Panc1 (cell line): ENCODE results near the gene MYH11. TPM values are rescaled to one million over a fixed set of nuclear protein-coding genes. Genes with fewer than 3 reads are reported as not detected.
"Not testable (repeated sequence)": the region's sequence is repeated elsewhere in the genome, so short reads cannot be mapped to it uniquely, and the experiment has no call there.

Source experiments
- ATAC-seq: fragments of 200-7000 bp; cut with Tn5 transposase; 2 replicates; pipeline ENCODE4 v1.9.1; 2020; ENCODE audit warnings: mild to moderate bottlenecking, moderate library complexity
- BruUV-seq: library from RNA; stranded (reverse); fragments of 400-500 nt; replicated peaks from 2 replicates; lab custom pipeline; 2021; lab: Mats Ljungman, UMichigan
- CTCF ChIA-PET: fragments of 300-600 bp; sonication (Branson Sonifier 250); formaldehyde crosslinking; loops from one replicate; lab custom pipeline; 2022; ENCODE audit warnings: antibody characterized with exemption; lab: Charles Lee
- POLR2A ChIA-PET: fragments of 300-600 bp; sonication (Branson Sonifier 250); formaldehyde crosslinking; loops from one replicate; lab custom pipeline; 2022; ENCODE audit warnings: antibody characterized with exemption; lab: Charles Lee
- DNase-seq: peaks from one replicate; pipeline ENCODE4 v3.0.0-alpha.2; 2010; ENCODE audit warnings: low read depth, low spot score
- H3K27ac ChIP-seq: 2 replicates; pipeline ENCODE4 v1.5.1; 2011; ENCODE audit warnings: mild to moderate bottlenecking, low read length, inconsistent platforms
- H3K27me3 ChIP-seq: fragments of 200-500 bp; sonication (Bioruptor generic); 2 replicates; pipeline ENCODE4 v1.6.0; 2014; ENCODE audit warnings: low read length, inconsistent platforms; ENCODE audit not compliant: control insufficient read depth, insufficient read depth
- H3K36me3 ChIP-seq: fragments of 200-500 bp; sonication (Bioruptor generic); 2 replicates; pipeline ENCODE4 v1.5.1; 2014; ENCODE audit warnings: inconsistent platforms, mild to moderate bottlenecking, low read length, moderate library complexity; ENCODE audit not compliant: control insufficient read depth, insufficient read depth
- H3K4me1 ChIP-seq: 2 replicates; pipeline ENCODE4 v1.5.1; 2011; ENCODE audit warnings: inconsistent platforms, mild to moderate bottlenecking, low read length, moderate library complexity; ENCODE audit not compliant: control insufficient read depth, insufficient read depth
- H3K4me3 ChIP-seq, 2 experiments: 2 replicates each; pipeline ENCODE4 v1.5.1; 2011 to 2012; ENCODE audit warnings: low read depth in 2 of 2, low read length in 2 of 2, mild to moderate bottlenecking in 2 of 2, inconsistent platforms in 1 of 2, moderate library complexity in 1 of 2
- H3K9me3 ChIP-seq: fragments of 200-500 bp; sonication (Bioruptor generic); 2 replicates; pipeline ENCODE4 v1.5.1; 2014; ENCODE audit warnings: low read depth, mild to moderate bottlenecking, inconsistent platforms, low read length, moderate library complexity; ENCODE audit not compliant: control insufficient read depth, insufficient read depth
- POLR2AphosphoS5 ChIP-seq: IDR thresholded peaks from 2 replicates; pipeline ENCODE4 v1.6.1; 2012; ENCODE audit warnings: mild to moderate bottlenecking, low read depth, low read length, moderate library complexity
- SIN3A ChIP-seq: IDR thresholded peaks from 2 replicates; pipeline ENCODE4 v1.6.1; 2012; ENCODE audit warnings: low read depth, mild to moderate bottlenecking, low read length, moderate library complexity, borderline replicate concordance; ENCODE audit not compliant: insufficient read depth
- TCF7L2 ChIP-seq: IDR thresholded peaks from 2 replicates; pipeline ENCODE4 v1.6.1; 2011; ENCODE audit warnings: mild to moderate bottlenecking, low read depth, low read length, inconsistent platforms
- in situ Hi-C: cut with HindIII; loops from 2 replicates; pipeline ENCODE4 v1.10.0; 2016; ENCODE audit warnings: low sequenced_read_pairs, low pct_unique_long_range_greater_than_20kb
- intact Hi-C: fragments of 100-400 bp; cut with micrococcal nuclease; formaldehyde crosslinking; loops from one replicate; pipeline ENCODE4 v1.10.0; 2022; ENCODE audit not compliant: unreplicated experiment
- total RNA-seq: library from RNA; stranded (reverse); gene quantifications from one replicate; pipeline ENCODE4 v1.2.1, GENCODE V29; 2021; ENCODE audit not compliant: unreplicated experiment
- TF ChIP-seq, protein P1 (sequence below): fragments of 450-650 bp; IDR thresholded peaks from 2 replicates; pipeline ENCODE4 v1.5.1; 2017; ENCODE audit warnings: mild to moderate bottlenecking
- TF ChIP-seq, protein P2 (sequence below), 2 experiments: IDR thresholded peaks; 2 replicates each; pipeline ENCODE4 v1.6.1; 2011 to 2012; ENCODE audit warnings: low read depth in 2 of 2, control low read depth in 1 of 2, low read length in 1 of 2, mild to moderate bottlenecking in 1 of 2, moderate library complexity in 1 of 2; ENCODE audit not compliant: insufficient read depth in 1 of 2

The MYH11 gene
- total RNA-seq, 1 experiment from 2014 or later, result 0.51 TPM

GRCh38 chr16:15672514-15673167 lies 184.2 kb downstream of the MYH11 start:
- in situ Hi-C loops, result no loop called here
- Histone ChIP-seq H3K27ac (no peak overlapping the region), H3K36me3 (no peaks in the 10 kb centered on the region), H3K4me1 (no peaks in the 10 kb centered on the region), H3K4me3 (no peak overlapping the region), H3K9me3 (no peaks in the 10 kb centered on the region), H3K27me3 (no peaks in the 10 kb centered on the region)
- ChIA-PET POLR2A (no interaction called here), CTCF (no interaction called here)
- DNase-seq, result no peak
- no peak for ATAC-seq
- no TSS peak for BruUV-seq
- TF ChIP-seq POLR2AphosphoS5 (no peak), SIN3A (no peak), TCF7L2 (no peak)
- TF ChIP-seq, protein P1, sequence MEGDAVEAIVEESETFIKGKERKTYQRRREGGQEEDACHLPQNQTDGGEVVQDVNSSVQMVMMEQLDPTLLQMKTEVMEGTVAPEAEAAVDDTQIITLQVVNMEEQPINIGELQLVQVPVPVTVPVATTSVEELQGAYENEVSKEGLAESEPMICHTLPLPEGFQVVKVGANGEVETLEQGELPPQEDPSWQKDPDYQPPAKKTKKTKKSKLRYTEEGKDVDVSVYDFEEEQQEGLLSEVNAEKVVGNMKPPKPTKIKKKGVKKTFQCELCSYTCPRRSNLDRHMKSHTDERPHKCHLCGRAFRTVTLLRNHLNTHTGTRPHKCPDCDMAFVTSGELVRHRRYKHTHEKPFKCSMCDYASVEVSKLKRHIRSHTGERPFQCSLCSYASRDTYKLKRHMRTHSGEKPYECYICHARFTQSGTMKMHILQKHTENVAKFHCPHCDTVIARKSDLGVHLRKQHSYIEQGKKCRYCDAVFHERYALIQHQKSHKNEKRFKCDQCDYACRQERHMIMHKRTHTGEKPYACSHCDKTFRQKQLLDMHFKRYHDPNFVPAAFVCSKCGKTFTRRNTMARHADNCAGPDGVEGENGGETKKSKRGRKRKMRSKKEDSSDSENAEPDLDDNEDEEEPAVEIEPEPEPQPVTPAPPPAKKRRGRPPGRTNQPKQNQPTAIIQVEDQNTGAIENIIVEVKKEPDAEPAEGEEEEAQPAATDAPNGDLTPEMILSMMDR, result no peak
- TF ChIP-seq, protein P2, sequence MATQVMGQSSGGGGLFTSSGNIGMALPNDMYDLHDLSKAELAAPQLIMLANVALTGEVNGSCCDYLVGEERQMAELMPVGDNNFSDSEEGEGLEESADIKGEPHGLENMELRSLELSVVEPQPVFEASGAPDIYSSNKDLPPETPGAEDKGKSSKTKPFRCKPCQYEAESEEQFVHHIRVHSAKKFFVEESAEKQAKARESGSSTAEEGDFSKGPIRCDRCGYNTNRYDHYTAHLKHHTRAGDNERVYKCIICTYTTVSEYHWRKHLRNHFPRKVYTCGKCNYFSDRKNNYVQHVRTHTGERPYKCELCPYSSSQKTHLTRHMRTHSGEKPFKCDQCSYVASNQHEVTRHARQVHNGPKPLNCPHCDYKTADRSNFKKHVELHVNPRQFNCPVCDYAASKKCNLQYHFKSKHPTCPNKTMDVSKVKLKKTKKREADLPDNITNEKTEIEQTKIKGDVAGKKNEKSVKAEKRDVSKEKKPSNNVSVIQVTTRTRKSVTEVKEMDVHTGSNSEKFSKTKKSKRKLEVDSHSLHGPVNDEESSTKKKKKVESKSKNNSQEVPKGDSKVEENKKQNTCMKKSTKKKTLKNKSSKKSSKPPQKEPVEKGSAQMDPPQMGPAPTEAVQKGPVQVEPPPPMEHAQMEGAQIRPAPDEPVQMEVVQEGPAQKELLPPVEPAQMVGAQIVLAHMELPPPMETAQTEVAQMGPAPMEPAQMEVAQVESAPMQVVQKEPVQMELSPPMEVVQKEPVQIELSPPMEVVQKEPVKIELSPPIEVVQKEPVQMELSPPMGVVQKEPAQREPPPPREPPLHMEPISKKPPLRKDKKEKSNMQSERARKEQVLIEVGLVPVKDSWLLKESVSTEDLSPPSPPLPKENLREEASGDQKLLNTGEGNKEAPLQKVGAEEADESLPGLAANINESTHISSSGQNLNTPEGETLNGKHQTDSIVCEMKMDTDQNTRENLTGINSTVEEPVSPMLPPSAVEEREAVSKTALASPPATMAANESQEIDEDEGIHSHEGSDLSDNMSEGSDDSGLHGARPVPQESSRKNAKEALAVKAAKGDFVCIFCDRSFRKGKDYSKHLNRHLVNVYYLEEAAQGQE (IDR thresholded peaks at IDR 0.05; ENCODE audit: insufficient read depth in 1 of 2, low read depth in 2 of 2, low read length in 1 of 2), result no peak
- intact Hi-C loops, result no loop called here

GRCh38 chr16:15672127-15672513 lies 184.7 kb downstream of the MYH11 start:
- in situ Hi-C loops, intact Hi-C loops, DNase-seq, H3K9me3 ChIP-seq, H3K27me3 ChIP-seq, H3K27ac ChIP-seq, CTCF ChIA-PET, ATAC-seq, H3K4me1 ChIP-seq, BruUV-seq, H3K4me3 ChIP-seq, POLR2A ChIA-PET, H3K36me3 ChIP-seq: not testable (repeated sequence)

GRCh38 chr16:15671530-15672117 lies 185.2 kb downstream of the MYH11 start:
- intact Hi-C loops, result no loop called here
- no peaks in the 10 kb centered on the region for H3K4me1 ChIP-seq
- no peak for TF ChIP-seq TCF7L2
- no peak for TF ChIP-seq SIN3A
- TF ChIP-seq POLR2AphosphoS5, result no peak
- TF ChIP-seq, protein P1, result no peak
- TF ChIP-seq, protein P2 (IDR thresholded peaks at IDR 0.05; ENCODE audit: insufficient read depth in 1 of 2, low read depth in 2 of 2, low read length in 1 of 2), result no peak
- POLR2A ChIA-PET, result no interaction called here
- no peaks in the 10 kb centered on the region for H3K9me3 ChIP-seq
- CTCF ChIA-PET, result no interaction called here
- H3K27ac ChIP-seq, result no peak overlapping the region
- H3K36me3 ChIP-seq, result no peaks in the 10 kb centered on the region
- H3K4me3 ChIP-seq, result no peak overlapping the region
- no peak for ATAC-seq
- in situ Hi-C loops, result no loop called here
- BruUV-seq, result no TSS peak
- no peaks in the 10 kb centered on the region for H3K27me3 ChIP-seq
- DNase-seq, result no peak
